ENCODE measurements around the gene ASB9. TPM values are rescaled to one million over a fixed set of nuclear protein-coding genes. Genes with fewer than 3 reads are reported as not detected.

ASB9 gene
- total and polyA plus RNA-seq, 2 of the 8 experiments (the other 6 are each of a cell fraction or from before 2014, with no cell fraction given): 0.54 to 1.2 TPM

DNA sequence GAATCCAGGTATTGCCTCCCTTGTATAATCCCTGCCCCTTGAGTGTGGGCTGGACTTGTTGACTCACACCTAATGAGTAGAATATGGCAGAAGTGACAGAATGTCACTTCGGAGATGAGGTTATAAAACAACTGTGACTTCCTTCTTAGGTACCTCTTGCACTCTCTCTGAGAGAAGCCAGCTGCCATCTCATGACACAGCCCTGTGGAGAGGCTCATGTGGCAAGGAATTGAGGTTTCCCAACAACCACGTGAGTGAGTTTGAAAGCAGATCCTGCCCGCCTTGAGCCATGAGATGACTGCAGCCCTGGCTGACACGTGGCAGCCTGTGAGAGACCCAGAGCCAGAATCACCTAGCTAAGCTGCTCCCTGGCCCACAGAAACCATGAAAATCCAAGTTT lies 32.0 kb upstream of the ASB9 start (continued):
- TF ChIP-seq CBX5 (IDR thresholded peaks at IDR 0.05; ENCODE audit: low read depth, low read length): no peak
- no peak for TF ChIP-seq PHF8 (conservative IDR thresholded peaks at IDR 0.05; ENCODE audit: low read depth, low read length)
- TF ChIP-seq TAF1 (IDR thresholded peaks at IDR 0.05; ENCODE audit: low read depth, low read length): no peak
- TF ChIP-seq TAF7 (optimal IDR thresholded peaks at IDR 0.05; ENCODE audit: borderline replicate concordance, low read depth, low read length): no peak
- TF ChIP-seq SP1 (IDR thresholded peaks at IDR 0.05; ENCODE audit: low read depth, low read length): no peak
- TF ChIP-seq, protein P1, sequence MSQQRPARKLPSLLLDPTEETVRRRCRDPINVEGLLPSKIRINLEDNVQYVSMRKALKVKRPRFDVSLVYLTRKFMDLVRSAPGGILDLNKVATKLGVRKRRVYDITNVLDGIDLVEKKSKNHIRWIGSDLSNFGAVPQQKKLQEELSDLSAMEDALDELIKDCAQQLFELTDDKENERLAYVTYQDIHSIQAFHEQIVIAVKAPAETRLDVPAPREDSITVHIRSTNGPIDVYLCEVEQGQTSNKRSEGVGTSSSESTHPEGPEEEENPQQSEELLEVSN (IDR thresholded peaks at IDR 0.05): no peak
